Immature natural killer cell (primary cell): ENCODE measurements around the gene ARPC2. TPM values are rescaled to one million over a fixed set of nuclear protein-coding genes. Genes with fewer than 3 reads are reported as not detected.
"Not testable (repeated sequence)": the region's sequence is repeated elsewhere in the genome, so short reads cannot be mapped to it uniquely, and the experiment has no call there.

Experiments
- DNase-seq, 3 donors: peaks; one replicate each; pipeline ENCODE4 v3.0.0; 2022; ENCODE audit warnings: mixed read lengths in 1 of 3
- H3K27ac Mint-ChIP-seq, 6 donors: one replicate each; pipeline ENCODE4 v1.8.0; 2020; ENCODE audit warnings: mixed read lengths in 6 of 6, mild to moderate bottlenecking in 5 of 6, inconsistent platforms in 4 of 6, moderate library complexity in 3 of 6
- H3K27me3 Mint-ChIP-seq, 3 donors: one replicate each; pipeline ENCODE4 v1.8.0; 2020 to 2021; ENCODE audit warnings: low read depth in 3 of 3, mild to moderate bottlenecking in 3 of 3, mixed read lengths in 3 of 3, moderate library complexity in 3 of 3, inconsistent platforms in 1 of 3
- H3K36me3 Mint-ChIP-seq, 3 donors: one replicate each; pipeline ENCODE4 v1.8.0; 2020; ENCODE audit warnings: mixed read lengths in 3 of 3, inconsistent platforms in 2 of 3, mild to moderate bottlenecking in 2 of 3
- H3K4me1 Mint-ChIP-seq, 2 donors: one replicate each; pipeline ENCODE4 v1.8.0; 2020; ENCODE audit warnings: inconsistent platforms in 2 of 2, mild to moderate bottlenecking in 2 of 2, mixed read lengths in 2 of 2, moderate library complexity in 1 of 2
- H3K4me3 Mint-ChIP-seq, 5 donors: one replicate each; pipeline ENCODE4 v1.8.0; 2020; ENCODE audit warnings: mild to moderate bottlenecking in 5 of 5, mixed read lengths in 5 of 5, inconsistent platforms in 3 of 5, moderate library complexity in 3 of 5
- H3K9me3 Mint-ChIP-seq, 6 donors: one replicate each; pipeline ENCODE4 v1.8.0; 2020; ENCODE audit warnings: mild to moderate bottlenecking in 6 of 6, mixed read lengths in 6 of 6, inconsistent platforms in 4 of 6, moderate library complexity in 3 of 6
- polyA plus RNA-seq, 3 donors: library from polyadenylated mRNA; unstranded; fragments of 300-500 nt; fragmentation: Illumina TruSeq; gene quantifications; one replicate each; pipeline ENCODE4 v1.2.3, GENCODE V29; 2021

Gene ARPC2
- 1,000 to 10,000 TPM; 1,394 to 2,060 (median 1,454) TPM for polyA plus RNA-seq

DNA sequence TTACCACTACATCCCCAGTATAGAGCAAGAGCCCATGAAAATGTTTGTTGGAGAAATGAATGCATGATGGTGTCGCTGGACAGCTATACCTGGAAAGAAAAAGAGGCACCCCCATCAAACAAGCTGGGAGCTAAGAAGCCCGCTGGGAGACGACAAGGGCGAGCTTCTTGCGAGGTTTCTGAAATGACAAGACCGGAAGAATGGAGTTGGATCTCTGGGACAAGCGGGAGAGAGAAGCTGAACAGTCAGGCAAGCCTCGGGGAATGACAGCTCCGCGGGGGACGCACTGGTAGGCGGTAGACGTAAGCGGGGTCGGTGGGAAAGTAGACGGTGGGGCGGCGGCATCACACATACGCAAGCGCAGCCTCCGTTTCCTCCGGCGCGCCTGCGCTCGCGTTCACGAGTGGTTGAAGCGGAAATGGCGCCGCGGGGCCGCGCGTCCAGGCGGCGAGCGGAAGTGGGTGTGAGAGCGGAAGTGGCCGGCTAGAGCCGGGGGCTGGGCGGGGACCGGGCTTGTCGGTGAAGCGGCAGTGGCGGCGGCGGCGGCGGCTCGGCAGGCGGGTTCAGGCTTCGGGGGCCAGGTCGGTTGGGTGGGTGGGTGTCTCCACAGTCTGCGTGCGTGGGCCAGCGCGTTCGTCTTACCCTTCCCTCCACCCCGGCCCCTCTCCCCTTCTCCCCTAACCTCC is at the start of gene ARPC2:
TSS of gene ARPC2 (plus strand) at position 516 of the 686 bp plus-strand sequence. CDS start 282 bp downstream, outside the sequence.
- Mint-ChIP-seq H3K36me3 (peaks cover 5 to 9% (median 7%) of the 10 kb centered on the region in 3 donors), H3K27ac (peak within 1 kb of the TSS; percentile 94 to 100 (median 99)), H3K9me3 (peaks cover 0 to 1% (median 0%) of the 10 kb centered on the region in 6 donors), H3K4me1 (peaks cover 45 to 54% of the 10 kb centered on the region in 2 donors), H3K4me3 (peak within 1 kb of the TSS; percentile 90 to 99 (median 97)), H3K27me3 (peaks cover 14 to 45% (median 30%) of the 10 kb centered on the region in 3 donors)
- peak; percentile 98 to 99 (median 98) for DNase-seq

DNA sequence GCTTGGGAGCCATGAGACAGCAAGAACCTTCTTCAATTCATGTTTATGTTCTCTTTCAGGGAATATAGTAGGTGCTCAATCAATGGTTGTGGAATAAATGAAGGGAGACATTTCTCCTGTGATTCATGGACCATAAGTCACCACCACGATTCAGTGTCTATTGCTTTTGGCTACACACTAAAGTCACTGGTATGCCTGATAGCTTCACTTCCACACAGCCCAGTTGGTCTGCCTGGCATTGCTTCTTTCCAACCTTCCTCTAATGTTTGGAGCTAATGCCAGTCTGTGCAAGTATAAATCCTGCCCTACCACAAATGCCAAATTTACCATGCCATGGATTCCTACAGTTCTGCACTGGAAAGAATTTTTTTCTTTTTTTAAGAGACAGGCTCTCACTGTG is 49.0 kb upstream of the ARPC2 start:
- Mint-ChIP-seq H3K4me1 (peaks cover 66 to 68% of the 10 kb centered on the region in 2 donors), H3K9me3 (no peaks in the 10 kb centered on the region), H3K27ac (peak overlapping the region; percentile 93 to 99 (median 96)), H3K36me3 (peaks cover 24 to 28% (median 27%) of the 10 kb centered on the region in 3 donors), H3K27me3 (peaks cover 3 to 9% (median 4%) of the 10 kb centered on the region in 3 donors), H3K4me3 (peak overlapping the region; percentile 94 to 97 (median 96))
- DNase-seq, result no peak

DNA sequence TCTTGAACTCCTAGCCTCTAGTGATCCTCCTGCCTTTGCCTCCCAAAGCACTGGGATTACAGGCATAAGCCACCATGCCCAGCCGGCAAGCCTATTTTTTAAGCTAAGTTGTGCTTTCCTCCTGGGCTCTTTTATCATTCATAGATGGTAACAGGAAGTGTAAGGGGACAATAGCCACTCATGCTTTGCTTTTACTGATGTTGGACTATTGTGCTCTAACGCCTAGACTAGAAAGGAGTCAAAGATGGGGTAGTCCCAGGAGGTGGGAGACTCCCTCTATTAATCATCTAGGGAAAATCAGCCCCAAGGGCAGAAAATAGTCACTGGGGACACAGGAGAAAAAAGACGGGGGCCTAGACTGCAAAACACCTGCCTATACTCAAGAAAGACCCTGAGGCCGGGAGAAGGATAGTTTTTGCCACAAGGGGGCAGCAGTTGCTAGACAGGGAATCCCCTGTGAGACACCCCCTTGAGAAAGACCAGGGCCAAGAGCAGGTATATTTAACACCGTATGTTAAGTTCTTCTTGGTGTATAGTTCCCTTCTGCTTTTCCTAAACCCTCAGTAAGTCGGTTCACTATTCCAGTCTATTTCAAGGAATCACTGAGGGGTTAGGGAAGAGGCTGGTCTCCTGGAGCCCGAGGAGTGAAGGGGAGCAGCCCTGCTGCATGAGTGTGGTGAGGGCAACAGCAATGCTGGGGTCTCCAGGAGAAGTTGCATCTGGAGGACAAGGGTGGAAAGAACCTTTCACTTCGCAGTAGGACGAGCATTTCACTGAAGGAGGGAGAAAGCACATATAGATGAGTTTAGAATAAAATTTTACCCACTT is 48.1 kb upstream of the ARPC2 start:
- Mint-ChIP-seq H3K9me3 (no peaks in the 10 kb centered on the region), H3K4me1 (peaks cover 58 to 60% of the 10 kb centered on the region in 2 donors), H3K36me3 (peaks cover 20 to 21% (median 21%) of the 10 kb centered on the region in 3 donors), H3K27ac (peak overlapping the region in 5 of 6 donors; percentile 53 to 99 (median 73)), H3K4me3 (peak overlapping the region; percentile 25 to 45 (median 43)), H3K27me3 (peaks cover 3 to 9% (median 4%) of the 10 kb centered on the region in 3 donors)
- peak; percentile 66 to 68 (median 67) for DNase-seq

DNA sequence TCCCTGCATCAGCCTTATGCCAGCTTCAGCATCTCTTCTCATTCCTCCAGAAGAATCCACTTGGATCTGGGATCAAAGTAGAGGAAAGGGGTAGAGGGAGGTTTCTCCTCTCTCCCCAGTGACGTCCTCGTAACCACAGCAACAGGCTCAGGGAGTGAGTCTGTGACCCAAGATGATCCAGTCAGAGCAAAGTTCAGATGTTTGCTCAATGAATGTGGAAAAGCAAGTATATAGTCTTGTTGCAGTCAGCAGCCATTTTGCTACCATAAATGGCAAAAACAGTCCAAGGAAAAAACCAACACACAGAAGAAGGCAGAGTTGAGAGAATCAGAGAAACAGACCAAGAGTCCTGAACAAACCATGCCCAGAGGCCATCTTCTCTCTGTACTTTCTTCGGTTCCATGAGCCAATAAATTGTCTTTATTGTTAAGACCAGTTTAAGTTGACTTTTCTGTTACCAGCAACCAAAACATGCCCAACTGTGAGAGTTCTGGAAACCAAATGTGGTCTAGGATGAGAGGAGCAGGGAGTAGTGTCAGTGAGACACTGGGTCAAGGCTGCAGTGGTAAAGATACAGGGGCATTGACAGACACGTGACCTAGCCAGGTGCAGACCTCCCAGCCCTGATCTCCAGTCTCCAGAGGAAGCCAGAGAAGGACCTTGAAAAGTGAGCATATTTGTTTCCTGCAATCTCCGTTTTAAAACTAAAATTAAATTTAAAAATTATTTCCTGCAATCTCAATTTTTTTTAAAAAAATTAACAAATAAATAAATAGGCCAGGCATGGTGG is 47.0 kb upstream of the ARPC2 start:
- no peaks in the 10 kb centered on the region for H3K9me3 Mint-ChIP-seq
- peak overlapping the region in 2 of 6 donors; percentile 31 to 73 for H3K27ac Mint-ChIP-seq
- H3K4me1 Mint-ChIP-seq, result peaks cover 47 to 49% of the 10 kb centered on the region in 2 donors
- H3K36me3 Mint-ChIP-seq, result peaks cover 9 to 10% (median 10%) of the 10 kb centered on the region in 3 donors
- no peak for DNase-seq
- H3K4me3 Mint-ChIP-seq, result peak overlapping the region in 1 of 5 donors; percentile 15
- H3K27me3 Mint-ChIP-seq, result peaks cover 3 to 9% (median 4%) of the 10 kb centered on the region in 3 donors

DNA sequence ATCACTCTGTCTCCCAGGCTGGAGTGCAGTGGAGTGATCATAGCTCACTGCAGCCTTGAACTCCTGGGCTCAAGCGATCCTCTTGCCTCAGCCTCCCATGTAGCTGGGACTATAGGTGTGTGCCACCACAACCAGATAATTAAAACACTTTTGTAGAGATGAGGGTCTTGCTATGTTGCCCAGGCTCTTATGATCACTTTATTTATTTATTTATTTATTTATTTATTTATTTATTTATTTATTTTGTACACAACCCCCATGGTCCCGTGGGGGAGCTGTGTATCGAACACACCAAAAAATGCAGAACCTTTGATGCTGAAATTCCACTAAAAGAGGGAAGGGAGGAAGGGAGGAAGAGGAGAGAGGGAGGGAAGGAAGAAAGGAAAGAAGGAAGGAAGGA is 45.2 kb upstream of the ARPC2 start:
- H3K9me3 Mint-ChIP-seq, H3K27ac Mint-ChIP-seq, H3K36me3 Mint-ChIP-seq, DNase-seq, H3K4me3 Mint-ChIP-seq, H3K27me3 Mint-ChIP-seq: not testable (repeated sequence)
- peaks cover 30 to 31% of the 10 kb centered on the region in 2 donors for H3K4me1 Mint-ChIP-seq

DNA sequence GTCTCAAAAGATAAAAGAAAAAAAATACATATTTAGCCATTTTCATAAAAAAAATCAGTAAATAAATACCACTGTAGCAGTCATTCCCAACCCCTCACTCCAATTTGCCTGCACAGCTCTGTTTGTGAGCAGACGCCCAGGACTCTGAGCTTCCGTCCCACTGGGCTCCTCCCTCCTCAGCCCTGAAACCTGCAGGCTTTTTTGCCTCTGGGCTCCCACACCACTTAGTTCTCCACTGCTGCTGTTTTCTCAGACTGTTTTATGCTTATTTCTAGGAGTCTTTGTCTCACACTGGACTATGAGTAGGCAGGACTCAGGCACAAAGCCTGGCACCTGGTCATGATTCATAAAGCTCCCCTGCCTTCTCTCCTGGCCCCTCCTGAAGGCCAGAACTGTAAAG is 44.1 kb upstream of the ARPC2 start:
- Mint-ChIP-seq H3K4me1 (peaks cover 19 to 20% of the 10 kb centered on the region in 2 donors), H3K4me3 (no peak overlapping the region), H3K9me3 (no peaks in the 10 kb centered on the region), H3K27ac (no peak overlapping the region), H3K27me3 (peaks cover 3 to 5% (median 4%) of the 10 kb centered on the region in 3 donors), H3K36me3 (no peaks in the 10 kb centered on the region)
- DNase-seq, result no peak

DNA sequence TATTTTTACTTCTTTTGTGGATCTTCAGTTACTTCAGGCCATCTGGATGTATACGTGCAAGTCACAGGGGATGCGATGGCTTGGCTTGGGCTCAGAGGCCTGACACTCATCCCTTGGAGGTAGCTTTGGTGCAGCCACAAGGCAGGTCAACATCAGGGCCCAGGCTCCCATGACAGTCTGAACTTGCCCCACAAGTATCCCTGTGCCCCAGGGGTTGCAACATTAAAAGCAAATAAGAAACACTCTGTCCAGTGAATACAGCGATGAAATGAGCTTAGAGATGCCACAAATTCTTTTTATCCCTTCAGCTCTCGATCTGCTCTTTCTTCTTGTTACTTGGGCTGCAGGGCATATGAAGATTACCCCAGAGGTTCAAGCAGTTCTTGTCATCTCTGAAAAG is 37.2 kb upstream of the ARPC2 start:
- no peak for DNase-seq
- no peaks in the 10 kb centered on the region for H3K36me3 Mint-ChIP-seq
- H3K9me3 Mint-ChIP-seq, result no peaks in the 10 kb centered on the region
- peaks cover 0 to 4% (median 3%) of the 10 kb centered on the region in 3 donors for H3K27me3 Mint-ChIP-seq
- no peak overlapping the region for H3K27ac Mint-ChIP-seq
- H3K4me1 Mint-ChIP-seq, result peaks cover 3 to 8% of the 10 kb centered on the region in 2 donors
- H3K4me3 Mint-ChIP-seq, result no peak overlapping the region

DNA sequence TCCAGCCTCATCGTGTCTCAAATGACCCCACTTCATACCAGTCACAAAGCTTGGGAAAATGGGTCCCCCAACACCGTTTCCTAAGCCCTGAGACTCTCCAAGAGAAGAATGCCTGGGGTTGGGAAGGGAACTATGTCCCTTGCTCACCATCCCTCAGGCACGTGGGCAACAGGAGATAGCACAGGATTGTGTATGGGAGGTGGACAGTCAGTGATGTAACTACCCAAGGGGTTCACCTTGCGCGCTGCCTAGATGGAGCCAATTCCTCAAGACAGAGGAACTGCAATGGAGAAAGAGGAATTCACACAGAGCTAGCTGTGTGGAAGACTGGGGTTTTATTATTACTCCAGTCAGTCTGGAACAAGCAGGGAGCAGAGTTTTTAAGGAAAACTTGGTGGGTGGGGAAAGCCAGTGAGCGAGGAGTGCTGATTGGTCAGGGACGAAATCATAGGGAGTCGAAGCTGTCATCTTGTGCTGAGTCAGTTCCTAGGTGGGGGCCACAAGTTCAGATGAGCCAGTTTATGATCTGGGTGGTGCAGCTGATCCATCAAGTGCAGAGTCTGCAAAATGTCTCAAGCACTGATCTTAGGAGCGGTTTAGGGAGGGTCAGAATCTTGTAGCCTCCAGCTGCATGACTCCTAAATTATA is 36.4 kb upstream of the ARPC2 start:
- Mint-ChIP-seq H3K4me1 (peaks cover 9 to 14% of the 10 kb centered on the region in 2 donors), H3K27me3 (peaks cover 0 to 4% (median 3%) of the 10 kb centered on the region in 3 donors), H3K4me3 (no peak overlapping the region), H3K27ac (peak overlapping the region in 1 of 6 donors; percentile 26), H3K9me3 (no peaks in the 10 kb centered on the region), H3K36me3 (no peaks in the 10 kb centered on the region)
- no peak for DNase-seq

DNA sequence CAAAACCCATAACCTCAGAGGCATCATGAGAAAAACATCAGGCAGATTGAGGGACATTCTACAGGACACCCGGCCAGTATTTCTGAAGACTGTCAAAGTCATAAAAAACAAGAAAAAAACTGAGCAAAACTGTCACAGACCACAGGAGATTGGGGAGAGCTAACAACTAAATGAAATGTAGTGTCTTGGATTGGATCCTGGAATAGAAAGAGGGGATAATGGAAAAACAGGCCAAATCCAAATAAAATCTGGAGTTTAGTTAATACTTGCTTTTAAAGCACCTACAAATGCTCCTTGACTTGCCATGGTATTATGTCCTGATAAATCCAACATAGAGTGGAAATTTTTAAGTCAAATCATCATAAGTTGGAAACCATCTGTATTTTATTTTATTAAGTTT is 32.7 kb upstream of the ARPC2 start:
- H3K4me3 Mint-ChIP-seq, result no peak overlapping the region

DNA sequence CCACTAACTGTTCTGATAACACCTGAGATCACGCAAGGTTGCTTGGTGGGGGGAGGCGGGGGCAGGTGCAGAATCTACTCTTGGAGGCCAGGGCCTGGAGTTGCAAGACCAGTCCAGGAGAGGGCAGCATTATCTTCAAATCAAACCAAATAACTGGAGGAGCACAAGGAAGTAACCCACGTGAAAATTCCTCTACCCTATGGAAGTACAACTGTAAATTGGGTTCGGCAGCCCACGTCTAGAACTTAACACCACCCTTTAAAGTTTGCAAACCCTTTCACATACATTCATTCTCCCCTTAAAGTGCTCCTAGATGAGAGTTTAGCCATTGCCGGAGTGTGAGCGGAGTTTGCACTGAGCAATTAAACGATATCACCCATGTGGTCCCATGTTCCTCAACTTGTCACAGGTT is 30.6 kb upstream of the ARPC2 start:
- Mint-ChIP-seq H3K4me3 (peak overlapping the region in 3 of 5 donors; percentile 16 to 43 (median 39)), H3K27me3 (peaks cover 0 to 3% (median 2%) of the 10 kb centered on the region in 3 donors), H3K4me1 (peaks cover 21 to 32% of the 10 kb centered on the region in 2 donors), H3K36me3 (no peaks in the 10 kb centered on the region), H3K9me3 (no peaks in the 10 kb centered on the region), H3K27ac (peak overlapping the region in 3 of 6 donors; percentile 14 to 64 (median 31))
- peak; percentile 68 to 74 (median 72) for DNase-seq

More for the DNA sequence above, 32.7 kb upstream of the ARPC2 start:
- Mint-ChIP-seq H3K27ac (peak overlapping the region in 1 of 6 donors; percentile 8), H3K9me3 (no peaks in the 10 kb centered on the region), H3K4me1 (peaks cover 21 to 32% of the 10 kb centered on the region in 2 donors), H3K36me3 (no peaks in the 10 kb centered on the region), H3K27me3 (peaks cover 0 to 2% (median 0%) of the 10 kb centered on the region in 3 donors)
- no peak for DNase-seq

DNA sequence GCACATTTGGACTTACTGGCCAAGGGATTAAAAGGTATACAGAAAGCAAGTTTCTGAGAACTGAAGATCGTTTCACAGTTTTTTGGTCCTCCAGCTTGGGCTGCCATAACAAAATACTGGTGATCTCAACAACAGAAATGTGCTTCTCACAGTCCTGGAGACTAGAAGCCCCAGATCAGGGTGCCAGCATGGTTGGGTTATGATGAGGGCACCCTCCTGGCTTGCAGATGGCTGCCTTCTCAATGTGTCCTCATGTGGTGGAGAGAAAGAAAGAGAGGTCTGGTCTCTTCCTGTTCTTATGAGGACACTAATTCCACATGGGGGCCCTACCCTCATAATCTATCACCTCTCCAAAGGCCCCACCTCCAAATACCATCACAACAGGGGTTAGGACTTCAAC is 30.1 kb upstream of the ARPC2 start:
- no peaks in the 10 kb centered on the region for H3K36me3 Mint-ChIP-seq
- no peak overlapping the region for H3K4me3 Mint-ChIP-seq
- peak overlapping the region in 3 of 6 donors; percentile 14 to 49 (median 40) for H3K27ac Mint-ChIP-seq
- H3K27me3 Mint-ChIP-seq, result peaks cover 0 to 3% (median 2%) of the 10 kb centered on the region in 3 donors
- no peak for DNase-seq
- H3K4me1 Mint-ChIP-seq, result peaks cover 21 to 32% of the 10 kb centered on the region in 2 donors
- H3K9me3 Mint-ChIP-seq, result no peaks in the 10 kb centered on the region

DNA sequence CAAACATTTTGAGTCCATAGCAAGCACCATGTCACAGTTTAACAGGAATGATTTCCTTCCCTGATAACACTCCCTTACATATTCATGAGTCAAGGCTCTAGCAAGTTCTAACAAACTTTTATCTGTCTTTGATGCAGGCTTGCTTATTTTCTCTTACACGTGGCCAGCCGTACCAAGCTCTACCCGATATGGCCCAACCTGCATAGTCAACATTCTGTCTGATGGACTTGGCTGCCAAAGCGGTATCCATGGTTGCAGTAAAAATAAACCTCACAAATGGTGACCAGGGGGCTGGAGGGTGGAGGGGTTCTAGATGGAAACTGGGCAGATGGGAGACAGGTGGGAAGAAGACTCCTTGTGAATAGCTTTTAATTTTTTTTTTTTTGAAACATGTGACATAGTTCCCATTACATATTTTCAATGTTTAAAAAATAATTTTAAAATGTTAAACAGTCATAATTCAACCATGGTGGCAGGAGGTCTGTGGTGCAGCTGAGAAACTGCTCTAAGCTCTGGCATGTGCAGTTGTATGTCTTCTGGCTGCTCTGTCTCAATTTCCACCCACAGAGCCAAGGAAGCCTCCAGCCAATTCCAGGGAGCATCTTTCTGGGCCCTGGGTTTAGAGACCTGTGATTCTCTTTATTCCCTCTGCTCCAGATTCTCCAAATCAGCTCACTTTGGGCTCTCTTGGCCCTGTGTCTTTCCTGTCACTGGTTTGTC is 29.5 kb upstream of the ARPC2 start:
- no peak for DNase-seq
- Mint-ChIP-seq H3K9me3 (no peaks in the 10 kb centered on the region), H3K27ac (peak overlapping the region in 3 of 6 donors; percentile 24 to 49 (median 40)), H3K27me3 (peaks cover 0 to 3% (median 2%) of the 10 kb centered on the region in 3 donors), H3K36me3 (no peaks in the 10 kb centered on the region), H3K4me1 (peaks cover 21 to 32% of the 10 kb centered on the region in 2 donors), H3K4me3 (no peak overlapping the region)
